K562 (cell line): ENCODE measurements around the gene SLC35D2. TPM values are rescaled to one million over a fixed set of nuclear protein-coding genes. Genes with fewer than 3 reads are reported as not detected.

Source experiments
- ATAC-seq: fragments of 200-7000 bp; cut with Tn5 transposase; 3 replicates; pipeline ENCODE4 v1.9.1; 2020; ENCODE audit warnings: moderate library complexity
- BruUV-seq: library from RNA; stranded (reverse); fragments of 400-500 nt; replicated peaks from 2 replicates; lab custom pipeline; 2021; lab: Mats Ljungman, UMichigan
- CTCF ChIA-PET: fragments of 300-600 bp; formaldehyde crosslinking; extraction: SDS; loops from one replicate; lab custom pipeline; 2021; ENCODE audit warnings: low intra/inter-chr PET ratio; lab: Yijun Ruan, JAX
- POLR2A ChIA-PET: fragments of 300-600, 350-650 bp; sonication (Branson Sonifier 250); formaldehyde crosslinking; extraction: SDS; loops from one replicate; lab custom pipeline; 2021; ENCODE audit warnings: antibody characterized with exemption, inconsistent platforms; lab: Yijun Ruan, JAX
- DNase-seq, 4 experiments: peaks; one replicate each; pipeline versions ENCODE4 v3.0.0 to v3.0.0-alpha.2; 2011 to 2018; ENCODE audit warnings: low spot score in 3 of 4, mixed read lengths in 3 of 4; ENCODE audit errors: extremely low read depth in 1 of 4
- FAIRE-seq: peaks from 2 replicates; lab custom pipeline; 2011; peaks lifted over from hg19 to GRCh38; lab: Jason Lieb, UNC
- H2AFZ ChIP-seq: 2 replicates; pipeline ENCODE4 v1.6.0; 2011; ENCODE audit warnings: low read depth, low read length, control low read depth, inconsistent platforms
- H3K27ac ChIP-seq: fragments of 200-600 bp; 3 replicates; pipeline ENCODE4 v1.8.0; 2011; ENCODE audit warnings: low read depth, mild to moderate bottlenecking, control low read depth, inconsistent platforms, low read length, moderate library complexity, mixed read lengths; ENCODE audit errors: extremely low read depth
- H3K27me3 ChIP-seq, 2 experiments: fragments of 300-600 bp in 1 of 2; 2 replicates in 1 of 2; 3 replicates in 1 of 2; pipeline versions ENCODE4 v1.6.0 to v1.8.0; 2011; ENCODE audit warnings: inconsistent platforms in 2 of 2, low read length in 2 of 2, mild to moderate bottlenecking in 1 of 2, mixed read lengths in 1 of 2, moderate library complexity in 1 of 2; ENCODE audit not compliant: control insufficient read depth in 2 of 2, insufficient read depth in 2 of 2
- H3K36me3 ChIP-seq: fragments of 300-600 bp; 3 replicates; pipeline ENCODE4 v1.8.0; 2011; ENCODE audit warnings: mild to moderate bottlenecking, low read length, inconsistent platforms; ENCODE audit not compliant: control insufficient read depth, insufficient read depth
- H3K4me1 ChIP-seq, 2 experiments: fragments of 200-600 bp in 1 of 2; replicated peaks in 1 of 2; 2 replicates in 1 of 2; 3 replicates in 1 of 2; pipeline versions ENCODE4 v1.5.1 to v1.8.0; 2011; ENCODE audit warnings: inconsistent platforms in 2 of 2, low read length in 2 of 2, mild to moderate bottlenecking in 1 of 2, mixed read lengths in 1 of 2, moderate library complexity in 1 of 2; ENCODE audit not compliant: control insufficient read depth in 2 of 2, insufficient read depth in 2 of 2
- H3K4me2 ChIP-seq: 2 replicates; pipeline ENCODE4 v1.6.1; 2011; ENCODE audit warnings: low read length, control low read depth, inconsistent platforms, mixed read lengths; ENCODE audit not compliant: insufficient read depth
- H3K4me3 ChIP-seq: fragments of 200-600 bp; sonication (generic), shearing (Covaris generic); 2 replicates; pipeline ENCODE4 v1.5.1; 2016; ENCODE audit warnings: control low read depth, inconsistent platforms
- H3K79me2 ChIP-seq: fragments of 200-600 bp; 3 replicates; pipeline ENCODE4 v1.8.0; 2011; ENCODE audit warnings: low read length, inconsistent platforms; ENCODE audit not compliant: control insufficient read depth, insufficient read depth
- H3K9ac ChIP-seq, 2 experiments: 2 replicates each; pipeline versions ENCODE4 v1.6.0 to v1.6.1; 2011; ENCODE audit warnings: low read depth in 2 of 2, low read length in 2 of 2, control low read depth in 1 of 2, inconsistent platforms in 1 of 2, mild to moderate bottlenecking in 1 of 2, mixed read lengths in 1 of 2; ENCODE audit not compliant: insufficient read depth in 1 of 2
- H3K9me1 ChIP-seq: one replicate; pipeline ENCODE4 v1.6.0; 2011; ENCODE audit warnings: inconsistent platforms, mild to moderate bottlenecking, low read length, moderate library complexity; ENCODE audit not compliant: control insufficient read depth, insufficient read depth
- H3K9me3 ChIP-seq: replicated peaks from 2 replicates; pipeline ENCODE4 v1.5.1; 2011; ENCODE audit warnings: low read depth, low read length, inconsistent platforms; ENCODE audit not compliant: control insufficient read depth, insufficient read depth
- H4K20me1 ChIP-seq: replicated peaks from 2 replicates; pipeline ENCODE4 v1.6.1; 2011; ENCODE audit warnings: low read length, inconsistent platforms, mixed read lengths; ENCODE audit not compliant: control insufficient read depth, insufficient read depth
- ARHGAP35 ChIP-seq: fragments of 450-650 bp; IDR thresholded peaks from 2 replicates; pipeline ENCODE4 v1.6.1; 2018; ENCODE audit not compliant: partially characterized antibody
- CHCHD3 ChIP-seq: fragments of 250-450 bp; sonication (Bioruptor Pico); IDR thresholded peaks from 2 replicates; pipeline ENCODE4 v2.1.2; 2022; ENCODE audit warnings: mild to moderate bottlenecking
- CREBBP ChIP-seq: IDR thresholded peaks from one replicate; pipeline ENCODE4 v1.6.1; 2012; ENCODE audit warnings: low read depth, mild to moderate bottlenecking, control low read depth, inconsistent platforms, low read length
- FOXJ3 ChIP-seq: sonication (generic); formaldehyde crosslinking; IDR thresholded peaks from 2 replicates; pipeline ENCODE4 v1.4.0; 2020; ENCODE audit warnings: mild to moderate bottlenecking, missing genetic modification reagents
- HLTF ChIP-seq: fragments of 450-650 bp; IDR thresholded peaks from 2 replicates; pipeline ENCODE4 v1.6.1; 2016
- HOXB6 ChIP-seq: fragments of 250-450 bp; sonication (Bioruptor Pico); IDR thresholded peaks from 2 replicates; pipeline ENCODE4 v1.5.1; 2022; ENCODE audit warnings: mild to moderate bottlenecking, borderline replicate concordance
- HSF4 ChIP-seq: fragments of 250-450 bp; sonication (Bioruptor Pico); IDR thresholded peaks from 2 replicates; pipeline ENCODE4 v2.1.2; 2022; ENCODE audit warnings: mild to moderate bottlenecking, moderate library complexity, borderline replicate concordance
- MAFG ChIP-seq: fragments of 450-650 bp; conservative IDR thresholded peaks from 2 replicates; pipeline ENCODE4 v1.6.1; 2016; ENCODE audit warnings: missing genetic modification characterization, missing compliant biosample characterization
- MBD2 ChIP-seq: sonication (generic); IDR thresholded peaks from 2 replicates; pipeline ENCODE4 v1.6.1; 2016; ENCODE audit warnings: low read depth, borderline replicate concordance
- RAD51 ChIP-seq: fragments of 450-650 bp; IDR thresholded peaks from 2 replicates; pipeline ENCODE4 v1.7.1; 2016; ENCODE audit warnings: low read depth, mild to moderate bottlenecking, borderline replicate concordance
- SETDB1 ChIP-seq: IDR thresholded peaks from one replicate; pipeline ENCODE4 v1.6.1; 2012; ENCODE audit warnings: low read length, control low read depth, inconsistent platforms
- ZNF140 ChIP-seq: fragments of 250-450 bp; sonication (Bioruptor Pico); IDR thresholded peaks from 2 replicates; pipeline ENCODE4 v1.8.0; 2021; ENCODE audit warnings: moderate library complexity, mild to moderate bottlenecking, inconsistent platforms
- ZNF174 ChIP-seq: fragments of 250-450 bp; sonication (Bioruptor Pico); IDR thresholded peaks from 2 replicates; pipeline ENCODE4 v1.4.0; 2020; ENCODE audit warnings: mild to moderate bottlenecking
- ZNF3 ChIP-seq: fragments of 250-450 bp; sonication (Bioruptor Pico); IDR thresholded peaks from 2 replicates; pipeline ENCODE4 v1.5.0; 2021; ENCODE audit warnings: mild to moderate bottlenecking, moderate library complexity
- ZNF830 ChIP-seq: fragments of 250-450 bp; sonication (Bioruptor Pico); IDR thresholded peaks from 2 replicates; pipeline ENCODE4 v1.5.0; 2021; ENCODE audit warnings: mild to moderate bottlenecking
- WGBS: fragments of 100-300 bp; shearing (Covaris generic); methylation state at CpG from one replicate; pipeline ENCODE4 v1.1.6; 2016; ENCODE audit warnings: low coverage, mixed read lengths; ENCODE audit not compliant: insufficient coverage; ENCODE audit errors: missing lambda C conversion rate; 5-methylcytosine and 5-hydroxymethylcytosine counted together
- in situ Hi-C: fragments of 300-500 bp; cut with MboI; formaldehyde crosslinking; loops from 4 replicates; pipeline ENCODE4 v1.15.0; 2018; ENCODE audit warnings: inconsistent platforms, mixed read lengths
- intact Hi-C: fragments of 100-400 bp; cut with micrococcal nuclease; formaldehyde crosslinking; loops from 2 replicates; pipeline ENCODE4 v1.14.2; 2022
- polyA plus RNA-seq, 8 experiments: library from polyadenylated mRNA; depleted of rRNA in 4 of 8; stranded (reverse) in 5 of 8; unstranded in 3 of 8; fragments of >200 nt; fragmentation: Nextera tagmentation in 2 of 8; fragmentation: Illumina TruSeq in 1 of 8; extraction: Ambion mirVana in 2 of 8; extraction: Trizol in 1 of 8; gene quantifications; 2 replicates each; pipeline versions ENCODE4 v1.2.1 to v1.2.3, GENCODE V29; 2011 to 2014; ENCODE audit warnings: inconsistent platforms in 1 of 8, missing spikeins in 1 of 8
- total RNA-seq, 7 experiments: library from RNA; depleted of rRNA in 6 of 7; stranded (reverse); fragments of >200 nt in 6 of 7; fragmentation: Illumina TruSeq in 2 of 7; extraction: Trizol in 2 of 7; gene quantifications; 2 replicates each; pipeline versions ENCODE4 v1.2.1 to v1.2.3, GENCODE V29; 2011 to 2021; ENCODE audit warnings: low replicate concordance in 1 of 7
- TF ChIP-seq, protein P1 (sequence below): IDR thresholded peaks from 2 replicates; pipeline ENCODE4 v1.6.1; 2016; ENCODE audit warnings: missing genetic modification characterization, missing compliant biosample characterization
- TF ChIP-seq, protein P2 (sequence below): fragments of 200-800 bp; sonication (Bioruptor generic); IDR thresholded peaks from 2 replicates; pipeline ENCODE4 v1.6.1; 2017; ENCODE audit warnings: missing genetic modification characterization, missing compliant biosample characterization
- TF ChIP-seq, protein P3 (sequence below): fragments of 250-450 bp; sonication (Bioruptor Pico); IDR thresholded peaks from 2 replicates; pipeline ENCODE4 v1.8.0; 2022; ENCODE audit warnings: inconsistent platforms

Gene SLC35D2
- total and polyA plus RNA-seq, 9 of the 15 experiments (the other 6 are each of a cell fraction or from before 2014, with no cell fraction given): 2.9 to 14.9 (median 11.7) TPM

DNA sequence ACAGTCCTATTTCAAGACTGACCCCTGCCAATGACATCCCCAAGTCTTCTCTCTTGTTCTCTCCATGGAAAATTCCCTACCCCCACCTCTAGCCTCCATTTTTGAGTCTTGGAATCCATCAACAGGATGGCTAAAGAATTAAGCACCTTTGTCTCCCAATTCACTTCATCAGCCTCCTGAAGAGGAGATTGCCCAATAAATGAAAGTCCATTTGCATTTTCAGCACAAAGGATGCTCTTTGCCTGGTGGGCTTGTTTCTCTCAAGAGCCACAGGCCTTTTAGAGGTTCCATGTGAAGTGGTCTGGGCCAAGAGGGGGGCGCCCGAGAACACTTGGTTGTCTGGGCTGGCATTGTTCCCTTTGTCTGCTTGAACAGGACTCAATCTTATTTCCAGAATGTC lies 94.1 kb downstream of the SLC35D2 start:
- Histone ChIP-seq H3K36me3 (no peaks in the 10 kb centered on the region), H3K4me2 (no peak overlapping the region), H3K9me3 (no peaks in the 10 kb centered on the region; the same call in 1 of the 2 replicates), H2AFZ (no peak overlapping the region), H3K27me3 (no peaks in the 10 kb centered on the region), H4K20me1 (no peaks in the 10 kb centered on the region), H3K9me1 (no peaks in the 10 kb centered on the region), H3K4me1 (no peaks in the 10 kb centered on the region), H3K27ac (no peak overlapping the region), H3K9ac (no peak overlapping the region), H3K4me3 (no peak overlapping the region), H3K79me2 (no peaks in the 10 kb centered on the region)
- in situ Hi-C loops (no loop called here), intact Hi-C loops (no loop called here)
- 7% methylated on average over 2 of the region's 2 CpGs for WGBS
- BruUV-seq: no TSS peak
- FAIRE-seq (no peak), DNase-seq (no peak), ATAC-seq (no peak)
- ChIA-PET CTCF (no interaction called here), POLR2A (interaction anchor here (0.6 kb wide), 1 partner anchor 425 kb away, joined by 3 read pairs; no protein-coding TSS in a partner anchor)
- TF ChIP-seq, protein P1, sequence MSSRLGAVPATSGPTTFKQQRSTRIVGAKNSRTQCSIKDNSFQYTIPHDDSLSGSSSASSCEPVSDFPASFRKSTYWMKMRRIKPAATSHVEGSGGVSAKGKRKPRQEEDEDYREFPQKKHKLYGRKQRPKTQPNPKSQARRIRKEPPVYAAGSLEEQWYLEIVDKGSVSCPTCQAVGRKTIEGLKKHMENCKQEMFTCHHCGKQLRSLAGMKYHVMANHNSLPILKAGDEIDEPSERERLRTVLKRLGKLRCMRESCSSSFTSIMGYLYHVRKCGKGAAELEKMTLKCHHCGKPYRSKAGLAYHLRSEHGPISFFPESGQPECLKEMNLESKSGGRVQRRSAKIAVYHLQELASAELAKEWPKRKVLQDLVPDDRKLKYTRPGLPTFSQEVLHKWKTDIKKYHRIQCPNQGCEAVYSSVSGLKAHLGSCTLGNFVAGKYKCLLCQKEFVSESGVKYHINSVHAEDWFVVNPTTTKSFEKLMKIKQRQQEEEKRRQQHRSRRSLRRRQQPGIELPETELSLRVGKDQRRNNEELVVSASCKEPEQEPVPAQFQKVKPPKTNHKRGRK: no peak
- TF ChIP-seq HLTF (no peak), HSF4 (CRISPR knock-in tag) (no peak), HOXB6 (CRISPR knock-in tag) (no peak), ZNF830 (CRISPR knock-in tag) (no peak), CREBBP (no peak), ZNF174 (no peak), CHCHD3 (no peak), ARHGAP35 (no peak), MBD2 (no peak), FOXJ3 (CRISPR knock-in tag) (no peak), ZNF140 (no peak), RAD51 (no peak), ZNF3 (CRISPR knock-in tag) (no peak), SETDB1 (no peak), MAFG (tag) (no peak)
- TF ChIP-seq, protein P2, sequence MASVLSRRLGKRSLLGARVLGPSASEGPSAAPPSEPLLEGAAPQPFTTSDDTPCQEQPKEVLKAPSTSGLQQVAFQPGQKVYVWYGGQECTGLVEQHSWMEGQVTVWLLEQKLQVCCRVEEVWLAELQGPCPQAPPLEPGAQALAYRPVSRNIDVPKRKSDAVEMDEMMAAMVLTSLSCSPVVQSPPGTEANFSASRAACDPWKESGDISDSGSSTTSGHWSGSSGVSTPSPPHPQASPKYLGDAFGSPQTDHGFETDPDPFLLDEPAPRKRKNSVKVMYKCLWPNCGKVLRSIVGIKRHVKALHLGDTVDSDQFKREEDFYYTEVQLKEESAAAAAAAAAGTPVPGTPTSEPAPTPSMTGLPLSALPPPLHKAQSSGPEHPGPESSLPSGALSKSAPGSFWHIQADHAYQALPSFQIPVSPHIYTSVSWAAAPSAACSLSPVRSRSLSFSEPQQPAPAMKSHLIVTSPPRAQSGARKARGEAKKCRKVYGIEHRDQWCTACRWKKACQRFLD (CRISPR knock-in tag): no peak
- TF ChIP-seq, protein P3, sequence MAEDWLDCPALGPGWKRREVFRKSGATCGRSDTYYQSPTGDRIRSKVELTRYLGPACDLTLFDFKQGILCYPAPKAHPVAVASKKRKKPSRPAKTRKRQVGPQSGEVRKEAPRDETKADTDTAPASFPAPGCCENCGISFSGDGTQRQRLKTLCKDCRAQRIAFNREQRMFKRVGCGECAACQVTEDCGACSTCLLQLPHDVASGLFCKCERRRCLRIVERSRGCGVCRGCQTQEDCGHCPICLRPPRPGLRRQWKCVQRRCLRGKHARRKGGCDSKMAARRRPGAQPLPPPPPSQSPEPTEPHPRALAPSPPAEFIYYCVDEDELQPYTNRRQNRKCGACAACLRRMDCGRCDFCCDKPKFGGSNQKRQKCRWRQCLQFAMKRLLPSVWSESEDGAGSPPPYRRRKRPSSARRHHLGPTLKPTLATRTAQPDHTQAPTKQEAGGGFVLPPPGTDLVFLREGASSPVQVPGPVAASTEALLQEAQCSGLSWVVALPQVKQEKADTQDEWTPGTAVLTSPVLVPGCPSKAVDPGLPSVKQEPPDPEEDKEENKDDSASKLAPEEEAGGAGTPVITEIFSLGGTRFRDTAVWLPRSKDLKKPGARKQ (CRISPR knock-in tag): no peak
